PFSK-1 (cell line): ENCODE data around the gene KCTD12.

Experiments
- FOXP2 ChIP-seq: optimal IDR thresholded peaks from 2 replicates; pipeline ENCODE3; 2011; ENCODE audit warnings: borderline replicate concordance, control low read depth, inconsistent platforms; ENCODE audit not compliant: insufficient read depth; ENCODE audit errors: extremely low read length, extremely low read depth
- POLR2AphosphoS5 ChIP-seq: IDR thresholded peaks from 2 replicates; pipeline ENCODE4 v1.6.1; 2012; ENCODE audit warnings: low read depth, mild to moderate bottlenecking, control low read depth, low read length, moderate library complexity
- REST ChIP-seq, 2 experiments: IDR thresholded peaks; 2 replicates each; pipeline versions ENCODE4 v1.6.1 to v1.8.0; 2011 to 2012; ENCODE audit warnings: low read depth in 2 of 2, low read length in 2 of 2, control low read depth in 1 of 2, inconsistent platforms in 1 of 2, mild to moderate bottlenecking in 1 of 2, moderate library complexity in 1 of 2; ENCODE audit not compliant: insufficient read depth in 1 of 2
- SIN3A ChIP-seq: IDR thresholded peaks from 2 replicates; pipeline ENCODE4 v1.6.1; 2012; ENCODE audit warnings: mild to moderate bottlenecking, low read length, moderate library complexity, borderline replicate concordance; ENCODE audit not compliant: insufficient read depth
- TAF1 ChIP-seq: IDR thresholded peaks from 2 replicates; pipeline ENCODE4 v1.6.1; 2012; ENCODE audit warnings: low read length, control low read depth, borderline replicate concordance; ENCODE audit not compliant: insufficient read depth

The KCTD12 gene

GRCh38 chr13:76917095-76917494, 30.9 kb upstream of the KCTD12 start:
- TF ChIP-seq POLR2AphosphoS5: no peak
- no peak for TF ChIP-seq SIN3A
- TF ChIP-seq FOXP2: no peak
- TF ChIP-seq REST (IDR thresholded peaks at IDR 0.05; ENCODE audit: insufficient read depth in 1 of 2, low read depth in 2 of 2, low read length in 2 of 2): no peak
- TF ChIP-seq TAF1: no peak

GRCh38 chr13:76913898-76914297, 27.7 kb upstream of the KCTD12 start:
- TF ChIP-seq SIN3A: no peak

GRCh38 chr13:76912476-76912875, 26.3 kb upstream of the KCTD12 start:
- TF ChIP-seq POLR2AphosphoS5 (no peak), REST (IDR thresholded peaks at IDR 0.05; ENCODE audit: insufficient read depth in 1 of 2, low read depth in 2 of 2, low read length in 2 of 2) (no peak), TAF1 (no peak), FOXP2 (no peak), SIN3A (no peak)

GRCh38 chr13:76904507-76904906, 18.3 kb upstream of the KCTD12 start:
- TF ChIP-seq FOXP2 (no peak), TAF1 (no peak), SIN3A (no peak), POLR2AphosphoS5 (no peak), REST (IDR thresholded peaks at IDR 0.05; ENCODE audit: insufficient read depth in 1 of 2, low read depth in 2 of 2, low read length in 2 of 2) (no peak)

GRCh38 chr13:76903544-76904162, 17.4 kb upstream of the KCTD12 start:
- TF ChIP-seq POLR2AphosphoS5 (no peak), REST (IDR thresholded peaks at IDR 0.05; ENCODE audit: insufficient read depth in 1 of 2, low read depth in 2 of 2, low read length in 2 of 2) (no peak), TAF1 (no peak), SIN3A (no peak), FOXP2 (no peak)
